ENCODE results near the gene VWA3A.
A peak's percentile ranks its signal among the peaks of the same experiment; 100 is the strongest.
"Not testable (repeated sequence)": the region's sequence is repeated elsewhere in the genome, so short reads cannot be mapped to it uniquely, and the experiment has no call there.

Gene VWA3A

DNA sequence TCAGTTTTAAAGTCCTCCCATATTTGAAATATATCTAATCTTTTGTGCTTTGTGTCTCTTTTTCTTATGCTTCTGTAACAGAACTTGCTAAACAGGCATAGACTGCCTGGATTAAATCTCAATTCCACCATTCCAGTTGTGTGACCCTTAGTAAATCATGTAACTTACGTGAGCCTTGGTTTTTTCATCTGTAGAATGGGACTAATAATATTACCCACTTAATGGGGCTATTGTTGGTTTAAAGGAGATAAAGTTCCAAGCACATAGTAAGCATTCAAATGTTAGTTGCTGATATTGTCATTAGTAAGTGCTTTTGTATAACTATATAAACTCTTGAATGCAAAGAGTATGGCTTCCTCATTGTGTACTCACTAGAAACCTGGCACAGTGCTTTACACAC, 5.9 kb upstream of the VWA3A start:
- DNase-seq (ENCODE audit: extremely low spot score, insufficient read length, low read depth), result no peak
- FAIRE-seq, result no peak

DNA sequence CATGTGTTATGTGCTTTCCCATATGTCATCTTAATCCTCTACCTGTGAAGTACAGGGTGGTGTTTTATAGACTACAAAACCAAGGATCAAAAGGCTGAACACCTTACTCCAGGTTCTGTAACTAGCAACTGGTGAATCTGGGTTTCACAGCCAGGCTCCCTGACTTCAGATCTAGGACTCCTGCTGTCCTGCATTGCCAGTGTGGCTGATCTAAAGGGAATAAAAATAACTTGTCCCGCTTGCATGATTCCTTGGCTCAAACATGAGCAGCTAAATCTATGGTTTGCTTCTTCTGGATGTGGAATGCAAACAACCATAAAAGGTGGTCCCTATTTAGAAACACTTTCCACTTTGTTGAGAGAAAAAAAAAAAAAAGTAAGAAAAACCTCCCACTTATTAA, 3.7 kb upstream of the VWA3A start:
- FAIRE-seq, result no peak
- DNase-seq (ENCODE audit: extremely low spot score, insufficient read length, low read depth), result no peak

- DNase-seq (ENCODE audit: extremely low spot score, insufficient read length, low read depth) (no peak), FAIRE-seq (no peak)
Measured at GRCh38 chr16:22089910-22090309, 2.4 kb upstream of the VWA3A start.

GRCh38 chr16:22091721-22092120, 620 bp upstream of the VWA3A start:
- FAIRE-seq (no peak), DNase-seq (ENCODE audit: extremely low spot score, insufficient read length, low read depth) (no peak)

DNA sequence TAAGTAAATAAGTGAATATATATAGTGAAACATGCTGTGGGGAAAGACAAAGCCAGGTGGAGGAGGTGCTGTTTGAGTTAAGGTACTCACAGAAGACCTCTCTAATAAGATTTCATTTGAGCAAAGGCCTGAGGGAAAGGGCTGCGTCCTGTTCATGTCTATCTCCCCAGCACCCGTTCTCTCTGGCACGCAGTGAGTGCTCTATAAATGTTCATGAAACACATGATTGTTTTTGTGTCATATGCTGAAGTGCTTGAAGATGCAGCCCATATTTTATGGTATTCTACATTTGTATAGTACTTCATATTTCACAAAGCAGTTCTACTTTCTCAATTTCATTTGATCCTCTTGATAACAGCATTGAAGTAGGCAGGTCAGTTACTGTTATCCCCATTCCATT, 990 bp downstream of the VWA3A start:
- FAIRE-seq (no peak), DNase-seq (ENCODE audit: extremely low spot score, insufficient read length, low read depth) (no peak)

GRCh38 chr16:22093996-22094395, 1.7 kb downstream of the VWA3A start:
- FAIRE-seq (no peak), DNase-seq (ENCODE audit: extremely low spot score, insufficient read length, low read depth) (no peak)

GRCh38 chr16:22098405-22099255, 6.3 kb downstream of the VWA3A start:
- DNase-seq (ENCODE audit: extremely low spot score, insufficient read length, low read depth) (peak; percentile 37), FAIRE-seq (peak; percentile 82)

DNA sequence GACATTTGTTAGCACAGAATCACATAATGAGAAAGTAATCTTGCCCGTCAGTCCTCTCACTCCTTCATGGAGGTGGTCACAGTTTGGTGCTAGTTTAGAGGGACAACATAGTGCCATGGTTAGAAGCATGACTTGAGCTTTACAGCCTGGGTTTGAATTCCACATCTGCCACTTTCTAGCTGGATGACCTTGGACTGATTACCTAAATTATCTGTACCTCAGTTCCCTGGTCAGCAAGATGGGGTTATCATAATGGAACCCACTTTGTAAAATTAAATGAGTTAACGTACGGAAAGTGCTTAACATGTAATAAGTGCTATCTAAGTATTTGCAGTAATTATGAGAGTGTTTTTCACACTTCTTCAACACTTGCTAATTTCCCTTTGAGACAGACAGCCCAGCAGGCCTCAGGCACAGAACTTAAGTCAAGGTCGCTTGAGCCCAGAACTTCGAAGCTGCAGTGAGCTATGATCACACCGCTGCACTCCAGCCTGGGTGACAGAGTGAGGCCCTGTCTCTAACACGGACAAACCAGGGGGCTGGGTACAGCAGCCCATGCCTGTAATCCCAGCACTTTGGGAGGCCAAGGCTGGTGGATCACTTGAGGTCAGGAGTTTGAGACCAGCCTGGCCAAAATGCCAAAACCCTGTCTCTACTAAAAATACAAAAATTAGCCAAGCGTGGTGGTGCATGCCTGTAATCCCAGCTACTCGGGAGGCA, 7.1 kb downstream of the VWA3A start:
- DNase-seq (ENCODE audit: extremely low spot score, insufficient read length, low read depth) (no peak), FAIRE-seq (no peak)

DNA sequence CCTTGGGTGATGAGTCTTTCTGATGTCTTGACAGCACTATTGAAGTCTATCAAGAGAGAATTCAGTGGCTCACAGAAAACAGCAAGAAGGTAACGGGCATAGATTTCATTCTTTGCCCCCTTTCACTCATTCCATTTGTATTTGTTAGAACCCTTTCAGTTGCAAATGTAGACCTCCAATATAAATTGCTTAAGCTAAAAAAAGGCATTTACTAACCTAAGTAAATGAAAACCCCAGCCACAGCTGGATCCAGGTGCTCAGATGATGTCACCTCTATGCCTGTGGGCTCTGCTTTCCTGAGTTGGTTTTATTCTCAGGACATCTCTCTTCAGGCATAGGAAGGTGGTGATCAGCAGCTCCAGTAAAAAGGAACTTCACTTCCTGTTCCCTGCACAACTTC, 11.1 kb downstream of the VWA3A start:
- DNase-seq (ENCODE audit: extremely low spot score, insufficient read length, low read depth) (no peak), FAIRE-seq (no peak)

DNA sequence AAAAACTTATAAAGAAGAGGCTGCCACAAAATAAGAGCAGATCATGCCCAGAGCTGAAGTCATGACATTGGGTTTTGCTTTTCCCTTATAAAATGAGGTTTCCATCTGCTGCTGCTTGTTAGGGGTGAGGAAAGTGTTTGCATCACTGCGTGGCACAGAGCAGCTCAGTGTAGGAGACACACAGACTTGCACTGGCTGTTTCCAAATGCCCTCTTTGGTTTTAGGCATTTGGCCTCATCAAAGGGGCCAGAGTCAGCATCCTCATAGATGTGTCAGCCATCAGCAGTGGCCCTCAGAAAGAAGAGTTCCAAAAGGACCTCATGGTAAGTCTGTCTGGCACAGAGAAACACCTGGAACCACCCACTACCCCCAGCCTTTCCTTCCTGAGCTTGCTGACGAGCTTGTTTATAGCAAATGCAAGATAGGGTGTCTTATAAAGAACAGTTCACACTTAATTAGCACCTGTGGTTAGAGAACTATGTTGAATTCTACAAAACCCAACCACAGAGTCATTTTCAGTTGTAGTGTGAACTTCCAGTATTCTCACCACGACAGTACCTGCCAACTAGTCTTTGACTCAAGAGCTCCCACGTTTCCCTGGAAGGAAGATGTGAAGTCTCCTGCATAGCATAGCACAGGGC, 17.0 kb downstream of the VWA3A start:
- FAIRE-seq, result no peak

DNA sequence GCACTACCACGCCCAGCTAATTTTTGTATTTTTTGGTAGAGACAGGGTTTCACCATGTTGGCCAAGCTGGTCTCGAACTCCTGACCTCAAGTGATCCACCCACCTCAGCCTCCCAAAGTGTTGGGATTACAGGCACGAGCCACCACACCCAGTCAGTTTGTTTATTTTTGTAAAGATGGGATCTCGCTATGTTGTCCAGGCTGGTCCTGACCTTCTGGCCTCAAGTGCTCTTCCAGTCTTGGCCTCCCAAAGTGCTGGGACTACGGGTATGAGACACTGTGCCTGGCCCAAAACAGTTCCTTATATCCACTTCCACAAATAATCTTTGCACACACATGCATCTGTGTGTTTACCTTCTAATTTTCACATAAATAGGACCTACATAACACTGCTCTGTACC, 19.3 kb downstream of the VWA3A start:
- DNase-seq (ENCODE audit: extremely low spot score, insufficient read length, low read depth); FAIRE-seq: not testable (repeated sequence)

More for the DNA sequence above, 17.0 kb downstream of the VWA3A start:
- no peak for DNase-seq (ENCODE audit: extremely low spot score, insufficient read length, low read depth)

DNA sequence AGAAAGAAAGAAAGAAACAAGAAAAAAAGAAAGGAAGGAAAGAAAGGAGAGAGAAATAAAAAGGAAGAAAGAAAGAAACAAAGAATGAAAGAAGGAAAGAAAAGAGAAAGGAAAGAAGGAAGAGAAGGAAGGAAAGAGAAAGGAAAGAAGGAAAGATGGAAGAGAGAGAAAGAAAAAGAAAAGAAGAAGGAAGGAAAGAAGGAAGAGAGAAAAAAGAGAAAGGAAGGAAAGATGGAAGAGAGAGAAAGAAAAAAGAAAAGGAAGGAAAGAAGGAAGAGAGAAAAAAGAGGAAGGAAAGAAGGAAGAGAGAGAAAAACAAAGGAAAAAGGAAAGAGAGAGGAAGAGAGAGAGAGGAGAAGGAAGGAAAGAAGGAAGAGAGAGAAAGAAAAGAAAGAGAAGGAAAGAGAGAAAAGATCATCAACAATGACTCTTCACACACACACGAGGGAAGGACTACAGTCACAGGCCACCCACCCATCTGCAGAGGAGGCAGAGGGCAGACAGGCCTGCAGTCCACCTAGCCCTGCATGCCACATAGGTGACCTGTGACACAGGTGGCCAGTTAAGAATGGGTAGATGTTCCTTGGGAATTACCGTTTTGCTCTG, 23.9 kb downstream of the VWA3A start:
- FAIRE-seq, result no peak
- DNase-seq (ENCODE audit: extremely low spot score, insufficient read length, low read depth), result no peak

- FAIRE-seq (no peak), DNase-seq (ENCODE audit: extremely low spot score, insufficient read length, low read depth) (no peak)
Measured at GRCh38 chr16:22117609-22118008, 25.3 kb downstream of the VWA3A start.

- DNase-seq (ENCODE audit: extremely low spot score, insufficient read length, low read depth) (no peak), FAIRE-seq (no peak)
Measured at GRCh38 chr16:22120440-22120839, 28.1 kb downstream of the VWA3A start.

DNA sequence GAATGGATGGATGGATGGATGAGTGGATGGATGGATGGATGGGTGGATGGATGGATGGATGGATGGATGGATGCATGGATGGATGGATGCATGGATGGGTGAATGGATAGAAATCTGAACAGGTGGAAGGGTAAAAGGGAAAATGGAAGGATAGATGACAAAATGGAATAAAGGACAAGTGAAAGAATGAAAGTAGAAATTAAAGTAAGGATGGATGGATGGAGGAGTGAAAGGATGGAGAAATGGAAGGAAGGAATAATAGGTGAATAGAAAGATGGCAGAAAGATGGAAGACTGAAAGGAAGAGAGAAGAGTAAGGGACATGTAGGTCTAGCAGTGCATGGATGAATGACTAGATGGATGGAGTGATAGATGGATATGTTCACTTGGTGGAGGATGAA, 29.9 kb downstream of the VWA3A start:
- DNase-seq (ENCODE audit: extremely low spot score, insufficient read length, low read depth) (no peak), FAIRE-seq (no peak)

DNA sequence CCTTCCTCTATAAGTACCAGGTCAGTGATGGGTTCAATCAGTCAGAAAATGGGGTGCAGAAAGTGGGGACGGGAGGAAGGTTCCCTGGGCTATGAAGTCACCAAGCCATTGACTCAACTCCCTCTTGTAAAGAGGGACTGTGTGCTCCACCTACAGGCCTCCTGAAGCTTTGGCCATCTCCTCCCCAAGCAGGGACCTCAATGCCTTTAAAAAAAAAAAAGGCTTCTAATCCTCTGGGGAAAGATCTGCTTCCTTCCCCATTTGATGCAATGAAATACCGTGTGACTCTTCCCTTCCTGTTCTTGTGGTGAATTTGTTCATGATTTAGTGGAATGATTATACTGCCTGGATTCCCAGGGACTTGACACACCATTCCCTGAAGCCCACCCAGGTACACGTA, 30.8 kb downstream of the VWA3A start:
- FAIRE-seq, result no peak
- DNase-seq (ENCODE audit: extremely low spot score, insufficient read length, low read depth), result no peak

- FAIRE-seq, result no peak
Measured at GRCh38 chr16:22123759-22124490, 31.6 kb downstream of the VWA3A start.

DNA sequence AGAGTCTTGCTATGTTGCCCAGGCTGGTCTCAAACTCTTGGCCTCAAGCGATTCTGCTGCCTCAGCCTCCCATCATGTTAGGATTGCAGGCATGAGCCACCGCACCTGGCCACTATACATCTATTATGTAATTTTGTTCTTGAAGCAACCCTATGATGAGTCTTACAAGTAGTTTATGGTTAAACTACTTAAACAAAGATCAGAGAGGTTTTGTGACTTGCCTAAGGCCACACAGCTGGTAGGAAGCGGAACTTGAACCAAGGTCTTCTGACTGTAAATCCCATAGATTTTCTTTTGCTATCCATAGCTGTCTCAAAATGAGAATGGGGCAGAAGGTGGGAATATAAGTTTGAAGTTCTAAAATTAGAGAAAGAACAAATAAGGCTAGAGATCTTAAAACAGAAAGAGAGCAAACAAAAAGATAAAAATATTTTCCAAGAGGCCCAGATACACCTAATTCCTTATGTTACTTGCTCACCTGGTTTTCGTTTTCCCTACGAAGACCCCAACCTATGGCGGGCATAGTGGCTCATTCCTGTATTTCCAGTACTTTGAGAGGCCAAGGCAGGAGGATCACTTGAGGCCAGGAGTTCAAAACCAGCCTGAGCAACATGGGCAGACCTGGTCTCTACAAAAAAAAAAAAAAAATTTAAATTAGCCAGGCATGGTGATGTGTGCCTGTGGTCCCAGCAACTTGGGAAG, 32.4 kb downstream of the VWA3A start:
- DNase-seq (ENCODE audit: extremely low spot score, insufficient read length, low read depth) (no peak), FAIRE-seq (no peak)

More at GRCh38 chr16:22123759-22124490, 31.6 kb downstream of the VWA3A start:
- DNase-seq (ENCODE audit: extremely low spot score, insufficient read length, low read depth), result no peak

DNA sequence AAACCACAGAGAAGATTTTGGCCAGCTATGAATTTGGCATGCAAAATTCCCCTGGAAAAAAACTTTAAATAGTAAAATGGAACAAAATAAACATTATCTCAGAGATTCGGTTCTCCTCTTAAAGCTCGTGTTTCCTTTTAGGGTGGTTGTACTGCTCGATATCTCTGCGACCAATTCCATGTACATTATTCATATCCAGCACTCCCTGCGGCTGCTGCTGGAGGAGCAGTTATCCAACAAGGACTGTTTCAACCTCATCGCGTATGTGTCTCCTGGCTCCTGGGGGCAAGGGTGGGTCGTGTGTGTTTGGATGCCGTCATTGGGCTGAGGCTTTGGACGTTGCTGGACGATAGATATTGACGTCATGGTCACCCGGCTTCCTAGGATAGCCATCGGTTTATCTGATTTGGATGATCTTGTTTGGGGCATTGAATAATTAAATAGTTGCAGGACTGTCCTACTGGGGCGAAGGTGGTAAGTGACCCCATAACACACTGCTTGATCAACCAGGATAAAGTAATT, 33.8 kb downstream of the VWA3A start:
- no peak for DNase-seq (ENCODE audit: extremely low spot score, insufficient read length, low read depth)
- FAIRE-seq, result no peak

Data from GM18507 (cell line).